Common myeloid progenitor, CD34-positive (primary cell): ENCODE data around the gene SLC6A11.

Experiments used
- CTCF ChIA-PET: fragments of 350-600 bp; sonication (Branson Sonifier 250); formaldehyde crosslinking; loops from one replicate; lab custom pipeline; 2021; ENCODE audit warnings: antibody characterized with exemption; lab: Charles Lee
- POLR2A ChIA-PET: fragments of 350-600 bp; sonication (Branson Sonifier 250); formaldehyde crosslinking; loops from one replicate; lab custom pipeline; 2021; ENCODE audit warnings: antibody characterized with exemption; lab: Charles Lee
- DNase-seq, 3 donors: peaks; one replicate each; pipeline versions ENCODE4 v3.0.0 to v3.0.0-alpha.2; 2013
- H3K27ac ChIP-seq, 2 experiments: 1 replicate in 1 of 2; 2 replicates in 1 of 2; pipeline ENCODE4 v1.7.0; 2013; ENCODE audit warnings: inconsistent platforms in 2 of 2, low read length in 2 of 2, mild to moderate bottlenecking in 2 of 2, low read depth in 1 of 2, moderate library complexity in 1 of 2; ENCODE audit not compliant: severe bottlenecking in 2 of 2, insufficient read depth in 1 of 2, poor library complexity in 1 of 2
- H3K27me3 ChIP-seq, 5 experiments: replicated peaks in 2 of 5; 1 replicate in 3 of 5; 2 replicates in 2 of 5; pipeline versions ENCODE4 v1.6.1 to v1.7.0; 2013; ENCODE audit warnings: low read length in 4 of 5, mild to moderate bottlenecking in 2 of 5, moderate library complexity in 2 of 5, inconsistent platforms in 1 of 5; ENCODE audit not compliant: insufficient read depth in 5 of 5, control insufficient read depth in 4 of 5
- H3K36me3 ChIP-seq, 4 experiments: 1 replicate in 2 of 4; 2 replicates in 2 of 4; pipeline versions ENCODE4 v1.6.1 to v1.7.0; 2013; ENCODE audit warnings: low read length in 3 of 4, control low read depth in 1 of 4, mild to moderate bottlenecking in 1 of 4; ENCODE audit not compliant: control insufficient read depth in 4 of 4, insufficient read depth in 4 of 4
- H3K4me1 ChIP-seq, 4 experiments: 1 replicate in 3 of 4; 2 replicates in 1 of 4; pipeline versions ENCODE4 v1.6.1 to v1.7.1; 2013; ENCODE audit warnings: low read length in 3 of 4, mild to moderate bottlenecking in 3 of 4, control low read depth in 1 of 4, inconsistent platforms in 1 of 4, moderate library complexity in 1 of 4; ENCODE audit not compliant: control insufficient read depth in 4 of 4, insufficient read depth in 4 of 4; ENCODE audit errors: control extremely low read depth in 1 of 4
- H3K4me3 ChIP-seq, 7 experiments: 1 replicate in 4 of 7; 2 replicates in 3 of 7; pipeline versions ENCODE4 v1.5.1 to v1.7.0; 2013; ENCODE audit warnings: mild to moderate bottlenecking in 7 of 7, low read length in 6 of 7, moderate library complexity in 6 of 7, inconsistent platforms in 2 of 7, low read depth in 2 of 7, control low read depth in 1 of 7; ENCODE audit not compliant: insufficient read depth in 4 of 7, control insufficient read depth in 1 of 7; ENCODE audit errors: extremely low read depth in 1 of 7
- H3K9me3 ChIP-seq, 5 experiments: 1 replicate in 4 of 5; 2 replicates in 1 of 5; pipeline versions ENCODE4 v1.6.1 to v1.7.1; 2013; ENCODE audit warnings: low read length in 4 of 5, mild to moderate bottlenecking in 2 of 5, inconsistent platforms in 1 of 5, low read depth in 1 of 5, moderate library complexity in 1 of 5; ENCODE audit not compliant: control insufficient read depth in 4 of 5, insufficient read depth in 2 of 5; ENCODE audit errors: control extremely low read depth in 1 of 5
- WGBS: methylation state at CpG from one replicate; pipeline ENCODE4 v1.1.5; 2013; ENCODE audit not compliant: insufficient coverage; 5-methylcytosine and 5-hydroxymethylcytosine counted together

The SLC6A11 gene

GRCh38 chr3:10937141-10937825, 121.3 kb downstream of the SLC6A11 start:
- Histone ChIP-seq H3K9me3 (peaks cover 0 to 3% (median 0%) of the 10 kb centered on the region in 5 experiments), H3K4me3 (no peak overlapping the region), H3K27ac (no peak overlapping the region), H3K4me1 (no peaks in the 10 kb centered on the region), H3K27me3 (peaks cover 0 to 7% (median 2%) of the 10 kb centered on the region in 5 experiments), H3K36me3 (no peaks in the 10 kb centered on the region)
- POLR2A ChIA-PET = no interaction called here
- CTCF ChIA-PET = interaction anchor here (1.3 to 2.0 kb wide), 2 partner anchors 9 to 15 kb away, joined by 3 to 10 read pairs; no protein-coding TSS in a partner anchor
- DNase-seq = no peak
- WGBS = 90% methylated on average over 11 of the region's 12 CpGs

GRCh38 chr3:10939556-10939955, 123.5 kb downstream of the SLC6A11 start:
- ChIA-PET POLR2A (no interaction called here), CTCF (no interaction called here)
- WGBS = 93% methylated on average over 3 of the region's 4 CpGs
- Histone ChIP-seq H3K27ac (no peak overlapping the region), H3K4me1 (no peaks in the 10 kb centered on the region), H3K4me3 (no peak overlapping the region), H3K27me3 (peaks cover 0 to 8% (median 2%) of the 10 kb centered on the region in 5 experiments), H3K36me3 (no peaks in the 10 kb centered on the region), H3K9me3 (peaks cover 0 to 3% (median 0%) of the 10 kb centered on the region in 5 experiments)
- DNase-seq = no peak

DNA sequence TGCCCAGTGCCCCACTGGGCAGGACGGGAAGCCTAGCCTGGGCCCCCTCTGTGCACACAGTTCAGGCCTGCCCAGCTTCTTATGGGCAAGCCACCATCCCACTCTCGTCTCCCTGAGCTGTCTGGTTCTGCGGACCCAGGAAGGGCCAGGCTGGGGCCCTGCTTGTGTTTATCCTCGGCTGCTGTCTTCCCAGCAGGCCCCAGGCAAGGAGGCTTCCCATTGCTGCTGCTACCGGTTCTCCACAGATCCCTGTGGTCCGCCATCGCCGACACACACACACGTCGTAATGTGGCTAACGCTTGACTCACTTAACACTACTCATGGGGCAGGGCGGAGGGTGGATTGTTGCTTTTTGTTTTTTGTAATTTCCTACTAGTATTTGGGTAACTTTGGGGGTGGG, 124.1 kb downstream of the SLC6A11 start:
- no peaks in the 10 kb centered on the region for H3K4me1 ChIP-seq
- no peaks in the 10 kb centered on the region for H3K36me3 ChIP-seq
- ChIA-PET POLR2A (no interaction called here), CTCF (no interaction called here)
- peaks cover 0 to 8% (median 2%) of the 10 kb centered on the region in 5 experiments for H3K27me3 ChIP-seq
- H3K9me3 ChIP-seq = peaks cover 0 to 3% (median 0%) of the 10 kb centered on the region in 5 experiments
- 93% methylated on average over 5 of the region's 12 CpGs for WGBS
- H3K27ac ChIP-seq = no peak overlapping the region
- no peak for DNase-seq
- no peak overlapping the region for H3K4me3 ChIP-seq

GRCh38 chr3:10941972-10942371, 125.9 kb downstream of the SLC6A11 start:
- POLR2A ChIA-PET = no interaction called here
- no peaks in the 10 kb centered on the region for H3K36me3 ChIP-seq
- H3K27ac ChIP-seq = no peak overlapping the region
- CTCF ChIA-PET = interaction anchor here (0.7 to 7.2 kb wide), 6 partner anchors 12 to 185 kb away, joined by 3 to 47 read pairs (median 6); no protein-coding TSS in a partner anchor
- no peaks in the 10 kb centered on the region for H3K4me1 ChIP-seq
- H3K27me3 ChIP-seq = peaks cover 0 to 8% (median 3%) of the 10 kb centered on the region in 5 experiments
- WGBS = 100% methylated on average over 1 of the region's 1 CpG
- H3K4me3 ChIP-seq = no peak overlapping the region
- peaks cover 0 to 3% (median 0%) of the 10 kb centered on the region in 5 experiments for H3K9me3 ChIP-seq
- peak in 2 of 3 donors; percentile 10 to 31 for DNase-seq

GRCh38 chr3:10942690-10943205, 126.7 kb downstream of the SLC6A11 start:
- no peaks in the 10 kb centered on the region for H3K4me1 ChIP-seq
- ChIA-PET POLR2A (no interaction called here), CTCF (interaction anchor here (1.4 to 7.2 kb wide), 4 partner anchors 11 to 184 kb away, joined by 3 to 47 read pairs (median 20); no protein-coding TSS in a partner anchor)
- no peak for DNase-seq
- 88% methylated on average over 3 of the region's 4 CpGs for WGBS
- peaks cover 0 to 10% (median 3%) of the 10 kb centered on the region in 5 experiments for H3K27me3 ChIP-seq
- H3K4me3 ChIP-seq = no peak overlapping the region
- no peak overlapping the region for H3K27ac ChIP-seq
- peaks cover 0 to 3% (median 0%) of the 10 kb centered on the region in 5 experiments for H3K9me3 ChIP-seq
- H3K36me3 ChIP-seq = no peaks in the 10 kb centered on the region

DNA sequence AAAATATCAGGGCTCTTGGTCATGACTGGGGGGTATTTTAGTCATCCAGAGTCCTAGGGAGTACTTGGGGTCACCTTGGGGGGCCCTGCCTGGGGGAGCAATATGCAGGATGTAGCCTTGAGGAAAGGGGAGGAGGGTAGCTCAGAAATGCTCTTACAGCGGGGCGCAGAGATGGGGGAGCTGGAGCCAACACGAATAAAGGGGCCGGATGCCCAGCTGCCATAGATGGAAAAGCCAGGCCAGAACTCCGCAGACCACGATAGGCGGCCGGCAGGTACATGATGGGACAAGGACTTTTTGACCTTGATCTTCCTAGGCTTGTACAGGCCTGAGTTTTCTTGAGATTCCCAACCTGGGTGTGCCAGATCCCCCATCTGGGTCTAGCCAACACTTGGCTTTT, 128.8 kb downstream of the SLC6A11 start:
- DNase-seq = no peak
- ChIA-PET POLR2A (interaction anchor here (0.6 to 0.7 kb wide), 2 partner anchors 16 to 257 kb away, joined by 3 read pairs; no protein-coding TSS in a partner anchor), CTCF (interaction anchor here (0.8 to 7.2 kb wide), 13 partner anchors 8 to 392 kb away, joined by 3 to 47 read pairs (median 4); no protein-coding TSS in a partner anchor)
- peaks cover 0 to 16% (median 5%) of the 10 kb centered on the region in 5 experiments for H3K27me3 ChIP-seq
- H3K9me3 ChIP-seq = peaks cover 0 to 3% (median 0%) of the 10 kb centered on the region in 5 experiments
- H3K4me3 ChIP-seq = no peak overlapping the region
- H3K36me3 ChIP-seq = no peaks in the 10 kb centered on the region
- no peak overlapping the region for H3K27ac ChIP-seq
- 95% methylated on average over 5 of the region's 8 CpGs for WGBS
- no peaks in the 10 kb centered on the region for H3K4me1 ChIP-seq
